Neural cell (in vitro differentiated cells): ENCODE data around the gene SLC66A2.

Source experiments
- EZH2 ChIP-seq: fragments of 200-600, 300-800 bp; shearing (Covaris generic), sonication (generic); IDR thresholded peaks from 2 replicates; pipeline ENCODE4 v1.6.1; 2014; ENCODE audit warnings: antibody characterized with exemption, low read length, borderline replicate concordance, mild to moderate bottlenecking; ENCODE audit not compliant: insufficient read depth, poor library complexity, severe bottlenecking
- RAD21 ChIP-seq: fragments of 450-650 bp; conservative IDR thresholded peaks from 2 replicates; pipeline ENCODE4 v1.6.1; 2014; ENCODE audit warnings: antibody characterized with exemption, mild to moderate bottlenecking, moderate library complexity
- REST ChIP-seq: IDR thresholded peaks from 2 replicates; pipeline ENCODE4 v1.6.1; 2012; ENCODE audit warnings: borderline replicate concordance
- TF ChIP-seq, protein P1 (sequence below): fragments of 450-650 bp; IDR thresholded peaks from 2 replicates; pipeline ENCODE4 v1.5.1; 2014; ENCODE audit warnings: antibody characterized with exemption, mild to moderate bottlenecking, moderate library complexity; ENCODE audit not compliant: poor library complexity, severe bottlenecking

DNA sequence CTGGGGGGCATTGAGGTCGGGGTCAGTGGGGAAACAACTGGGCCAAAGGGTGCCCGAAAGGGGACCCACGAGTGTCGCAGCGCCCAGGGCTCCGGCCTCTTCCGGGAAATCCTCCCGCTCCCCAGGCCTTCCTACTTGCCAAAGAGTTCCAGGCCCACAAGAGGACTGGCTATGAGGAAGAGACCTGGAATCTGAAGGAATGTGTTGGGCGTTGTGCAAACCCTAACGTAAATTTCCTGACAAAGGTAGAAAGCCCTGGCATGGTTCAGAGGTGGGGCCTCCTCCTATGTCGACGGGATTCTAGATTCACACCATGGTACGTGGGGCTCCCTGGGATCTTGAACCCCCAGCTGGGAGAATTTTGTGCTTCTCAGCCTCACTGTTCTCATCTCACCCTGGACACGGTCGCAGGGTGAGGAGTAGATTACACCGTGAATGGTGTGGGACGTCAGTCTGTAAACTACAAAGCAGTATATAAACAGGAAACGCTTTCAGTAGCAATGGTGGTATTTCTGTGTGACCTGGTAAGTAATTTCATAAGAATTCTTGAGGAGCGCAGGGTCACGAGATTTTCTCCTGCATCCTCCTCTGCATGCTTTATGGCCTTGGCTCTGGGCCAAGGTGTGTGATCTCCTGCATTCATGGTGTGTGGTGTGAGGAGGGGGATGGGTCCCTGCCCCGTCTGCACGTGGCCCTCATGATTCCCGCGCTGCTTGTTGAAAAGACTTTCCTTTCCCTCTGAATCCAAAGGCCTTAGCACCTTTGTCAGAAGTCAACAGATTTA is 13.9 kb upstream of the SLC66A2 start:
- TF ChIP-seq, protein P1, sequence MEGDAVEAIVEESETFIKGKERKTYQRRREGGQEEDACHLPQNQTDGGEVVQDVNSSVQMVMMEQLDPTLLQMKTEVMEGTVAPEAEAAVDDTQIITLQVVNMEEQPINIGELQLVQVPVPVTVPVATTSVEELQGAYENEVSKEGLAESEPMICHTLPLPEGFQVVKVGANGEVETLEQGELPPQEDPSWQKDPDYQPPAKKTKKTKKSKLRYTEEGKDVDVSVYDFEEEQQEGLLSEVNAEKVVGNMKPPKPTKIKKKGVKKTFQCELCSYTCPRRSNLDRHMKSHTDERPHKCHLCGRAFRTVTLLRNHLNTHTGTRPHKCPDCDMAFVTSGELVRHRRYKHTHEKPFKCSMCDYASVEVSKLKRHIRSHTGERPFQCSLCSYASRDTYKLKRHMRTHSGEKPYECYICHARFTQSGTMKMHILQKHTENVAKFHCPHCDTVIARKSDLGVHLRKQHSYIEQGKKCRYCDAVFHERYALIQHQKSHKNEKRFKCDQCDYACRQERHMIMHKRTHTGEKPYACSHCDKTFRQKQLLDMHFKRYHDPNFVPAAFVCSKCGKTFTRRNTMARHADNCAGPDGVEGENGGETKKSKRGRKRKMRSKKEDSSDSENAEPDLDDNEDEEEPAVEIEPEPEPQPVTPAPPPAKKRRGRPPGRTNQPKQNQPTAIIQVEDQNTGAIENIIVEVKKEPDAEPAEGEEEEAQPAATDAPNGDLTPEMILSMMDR = no peak
- TF ChIP-seq REST (no peak), RAD21 (no peak), EZH2 (no peak)
